Neuronal stem cell (in vitro differentiated cells): ENCODE measurements around the gene GABBR2.

Experiments used
- DNase-seq: peaks from one replicate; pipeline ENCODE4 v3.0.0-alpha.2; 2013; ENCODE audit warnings: low spot score
- H2AFZ ChIP-seq: one replicate; pipeline ENCODE4 v1.6.1; 2013; ENCODE audit warnings: mild to moderate bottlenecking, low read length, inconsistent platforms
- H2AK5ac ChIP-seq: 2 replicates; pipeline ENCODE4 v1.6.1; 2013; ENCODE audit warnings: low read depth, mild to moderate bottlenecking, inconsistent platforms, low read length, moderate library complexity, mixed read lengths
- H2BK120ac ChIP-seq: 2 replicates; pipeline ENCODE4 v1.6.1; 2013; ENCODE audit warnings: low read depth, mild to moderate bottlenecking, inconsistent platforms, low read length, moderate library complexity, mixed read lengths
- H2BK12ac ChIP-seq: one replicate; pipeline ENCODE4 v1.6.1; 2013; ENCODE audit warnings: low read length, inconsistent platforms
- H2BK15ac ChIP-seq: 2 replicates; pipeline ENCODE4 v1.6.1; 2013; ENCODE audit warnings: mild to moderate bottlenecking, low read length, inconsistent platforms, mixed read lengths
- H2BK5ac ChIP-seq: one replicate; pipeline ENCODE4 v1.6.1; 2013; ENCODE audit warnings: inconsistent platforms, mild to moderate bottlenecking, low read length, moderate library complexity
- H3K14ac ChIP-seq: one replicate; pipeline ENCODE4 v1.6.1; 2013; ENCODE audit warnings: low read length, inconsistent platforms
- H3K18ac ChIP-seq: 2 replicates; pipeline ENCODE4 v1.6.1; 2013; ENCODE audit warnings: low read length, inconsistent platforms
- H3K23ac ChIP-seq: 2 replicates; pipeline ENCODE4 v1.6.1; 2013; ENCODE audit warnings: low read depth, mild to moderate bottlenecking, mixed read lengths, low read length, inconsistent platforms; ENCODE audit not compliant: poor library complexity
- H3K27ac ChIP-seq: replicated peaks from 3 replicates; pipeline ENCODE4 v1.5.1; 2013; ENCODE audit warnings: low read length, inconsistent platforms
- H3K27me3 ChIP-seq, 3 experiments: 2 replicates each; pipeline ENCODE4 v1.6.1; 2013; ENCODE audit warnings: low read length in 3 of 3, mild to moderate bottlenecking in 2 of 3, inconsistent platforms in 1 of 3, low read depth in 1 of 3, mixed read lengths in 1 of 3, moderate library complexity in 1 of 3; ENCODE audit not compliant: control insufficient read depth in 3 of 3, insufficient read depth in 3 of 3
- H3K36me3 ChIP-seq, 2 donors: replicated peaks in 1 of 2; 2 replicates each; pipeline ENCODE4 v1.6.1; 2013; ENCODE audit warnings: low read length in 2 of 2; ENCODE audit not compliant: control insufficient read depth in 2 of 2, insufficient read depth in 2 of 2
- H3K4ac ChIP-seq: 2 replicates; pipeline ENCODE4 v1.6.1; 2013; ENCODE audit warnings: inconsistent platforms, mild to moderate bottlenecking, low read length, moderate library complexity
- H3K4me1 ChIP-seq, 2 donors: 1 replicate in 1 of 2; 2 replicates in 1 of 2; pipeline ENCODE4 v1.6.1; 2013; ENCODE audit warnings: low read length in 2 of 2, low read depth in 1 of 2; ENCODE audit not compliant: control insufficient read depth in 2 of 2, insufficient read depth in 1 of 2
- H3K4me2 ChIP-seq: one replicate; pipeline ENCODE4 v1.6.1; 2013; ENCODE audit warnings: mild to moderate bottlenecking, low read length, inconsistent platforms; ENCODE audit not compliant: insufficient read depth, poor library complexity, severe bottlenecking
- H3K4me3 ChIP-seq, 2 donors: 2 replicates each; pipeline ENCODE4 v1.5.1; 2013; ENCODE audit warnings: low read length in 2 of 2, mild to moderate bottlenecking in 2 of 2, inconsistent platforms in 1 of 2, moderate library complexity in 1 of 2
- H3K79me1 ChIP-seq: one replicate; pipeline ENCODE4 v1.6.1; 2013; ENCODE audit warnings: low read depth, mild to moderate bottlenecking, inconsistent platforms, low read length, moderate library complexity
- H3K9ac ChIP-seq: one replicate; pipeline ENCODE4 v1.6.1; 2013; ENCODE audit warnings: mild to moderate bottlenecking, low read depth, low read length, inconsistent platforms; ENCODE audit not compliant: poor library complexity
- H3K9me3 ChIP-seq, 2 donors: replicated peaks in 1 of 2; 2 replicates each; pipeline versions ENCODE3 to v1.6.1; 2013; ENCODE audit warnings: low read length in 2 of 2, mild to moderate bottlenecking in 2 of 2, inconsistent platforms in 1 of 2, low read depth in 1 of 2, mixed read lengths in 1 of 2, moderate library complexity in 1 of 2; ENCODE audit not compliant: control insufficient read depth in 2 of 2, insufficient read depth in 1 of 2
- H4K8ac ChIP-seq: one replicate; pipeline ENCODE4 v1.6.1; 2013; ENCODE audit warnings: low read depth, mild to moderate bottlenecking, inconsistent platforms, low read length, moderate library complexity
- H4K91ac ChIP-seq: one replicate; pipeline ENCODE4 v1.6.1; 2013; ENCODE audit warnings: low read length, low read depth, mild to moderate bottlenecking, inconsistent platforms; ENCODE audit not compliant: poor library complexity
- WGBS, 2 donors: extraction: QIAGEN DNeasy Blood & Tissue Kit; methylation state at CpG; one replicate each; pipeline ENCODE4 v1.1.7; 2013; ENCODE audit warnings: missing lambda C conversion rate in 2 of 2, mixed read lengths in 1 of 2; ENCODE audit not compliant: insufficient read length in 2 of 2, insufficient replicate concordance in 1 of 2; ENCODE audit errors: extremely low coverage in 2 of 2; 5-methylcytosine and 5-hydroxymethylcytosine counted together

Gene GABBR2

GRCh38 chr9:98539954-98540353 lies 168.8 kb downstream of the GABBR2 start:
- no peak overlapping the region for H3K14ac ChIP-seq
- no peak overlapping the region for H2AFZ ChIP-seq

GRCh38 chr9:98538626-98539031 lies 170.1 kb downstream of the GABBR2 start:
- no peak for DNase-seq
- H4K91ac ChIP-seq = no peak overlapping the region
- H2AFZ ChIP-seq = no peak overlapping the region
- H3K23ac ChIP-seq = no peak overlapping the region
- no peak overlapping the region for H3K4me2 ChIP-seq
- H2BK120ac ChIP-seq = no peak overlapping the region
- H3K9me3 ChIP-seq = no peaks in the 10 kb centered on the region
- H2BK5ac ChIP-seq = no peak overlapping the region
- peaks cover 0 to 3% of the 10 kb centered on the region in 2 donors for H3K4me1 ChIP-seq
- H3K4me3 ChIP-seq = peak overlapping the region in 1 of 2 donors; percentile 41
- no peaks in the 10 kb centered on the region for H3K79me1 ChIP-seq
- no peak overlapping the region for H2AK5ac ChIP-seq
- H2BK12ac ChIP-seq = no peak overlapping the region
- H3K27ac ChIP-seq = no peak overlapping the region
- H4K8ac ChIP-seq = no peak overlapping the region
- no peak overlapping the region for H2BK15ac ChIP-seq
- H3K18ac ChIP-seq = no peak overlapping the region
- H3K14ac ChIP-seq = no peak overlapping the region
- H3K36me3 ChIP-seq = no peaks in the 10 kb centered on the region
- no peak overlapping the region for H3K4ac ChIP-seq
- WGBS, 2 donors = no CpG with 5 or more reads among the region's 10 CpGs
- H3K27me3 ChIP-seq = no peaks in the 10 kb centered on the region
- H3K9ac ChIP-seq = no peak overlapping the region

More at GRCh38 chr9:98539954-98540353, 168.8 kb downstream of the GABBR2 start:
- no peaks in the 10 kb centered on the region for H3K9me3 ChIP-seq
- H3K79me1 ChIP-seq = no peaks in the 10 kb centered on the region
- no peak overlapping the region for H4K8ac ChIP-seq
- no peak overlapping the region for H3K4ac ChIP-seq
- peaks cover 0 to 3% of the 10 kb centered on the region in 2 donors for H3K4me1 ChIP-seq
- DNase-seq = no peak
- H3K27ac ChIP-seq = no peak overlapping the region
- no peak overlapping the region for H3K18ac ChIP-seq
- no peaks in the 10 kb centered on the region for H3K36me3 ChIP-seq
- H3K27me3 ChIP-seq = no peaks in the 10 kb centered on the region
- H3K4me2 ChIP-seq = no peak overlapping the region
- no peak overlapping the region for H2BK15ac ChIP-seq
- H2BK12ac ChIP-seq = no peak overlapping the region
- no peak overlapping the region for H2BK120ac ChIP-seq
- no peak overlapping the region for H3K9ac ChIP-seq
- WGBS, 2 donors = no CpG with 5 or more reads among the region's 7 CpGs
- no peak overlapping the region for H2BK5ac ChIP-seq
- no peak overlapping the region for H3K4me3 ChIP-seq
- H3K23ac ChIP-seq = peak overlapping the region; percentile 8
- no peak overlapping the region for H2AK5ac ChIP-seq
- H4K91ac ChIP-seq = no peak overlapping the region

GRCh38 chr9:98538203-98538602 lies 170.5 kb downstream of the GABBR2 start:
- H3K36me3 ChIP-seq = no peaks in the 10 kb centered on the region
- no peak overlapping the region for H2BK15ac ChIP-seq
- no peak for DNase-seq
- no peak overlapping the region for H3K9ac ChIP-seq
- no peak overlapping the region for H3K4me3 ChIP-seq
- H3K4me1 ChIP-seq = peaks cover 0 to 3% of the 10 kb centered on the region in 2 donors
- no CpG with 5 or more reads among the region's 1 CpG for WGBS, 2 donors
- no peak overlapping the region for H3K4me2 ChIP-seq
- H4K8ac ChIP-seq = no peak overlapping the region
- no peak overlapping the region for H2BK5ac ChIP-seq
- no peak overlapping the region for H3K27ac ChIP-seq
- no peak overlapping the region for H3K14ac ChIP-seq
- H2BK120ac ChIP-seq = no peak overlapping the region
- no peak overlapping the region for H2BK12ac ChIP-seq
- H4K91ac ChIP-seq = no peak overlapping the region
- H3K4ac ChIP-seq = no peak overlapping the region
- no peak overlapping the region for H2AK5ac ChIP-seq
- H2AFZ ChIP-seq = no peak overlapping the region
- no peak overlapping the region for H3K23ac ChIP-seq
- peaks cover 0 to 3% (median 0%) of the 10 kb centered on the region in 3 experiments for H3K27me3 ChIP-seq
- no peaks in the 10 kb centered on the region for H3K79me1 ChIP-seq
- no peaks in the 10 kb centered on the region for H3K9me3 ChIP-seq
- H3K18ac ChIP-seq = no peak overlapping the region

GRCh38 chr9:98536542-98537173 lies 172.1 kb downstream of the GABBR2 start:
- H3K4me1 ChIP-seq = peaks cover 0 to 2% of the 10 kb centered on the region in 2 donors
- WGBS, 2 donors = no CpG with 5 or more reads among the region's 12 CpGs
- H3K36me3 ChIP-seq = no peaks in the 10 kb centered on the region
- peak overlapping the region; percentile 8 for H2AK5ac ChIP-seq
- H3K4me2 ChIP-seq = no peak overlapping the region
- no peak overlapping the region for H3K23ac ChIP-seq
- H3K14ac ChIP-seq = no peak overlapping the region
- no peak overlapping the region for H2BK5ac ChIP-seq
- H4K91ac ChIP-seq = no peak overlapping the region
- no peak overlapping the region for H3K4me3 ChIP-seq
- H2BK15ac ChIP-seq = no peak overlapping the region
- no peak overlapping the region for H4K8ac ChIP-seq
- H3K27me3 ChIP-seq = peaks cover 0 to 3% (median 0%) of the 10 kb centered on the region in 3 experiments
- DNase-seq = no peak
- no peak overlapping the region for H2AFZ ChIP-seq
- H3K4ac ChIP-seq = no peak overlapping the region
- no peaks in the 10 kb centered on the region for H3K79me1 ChIP-seq
- H3K18ac ChIP-seq = peak overlapping the region; percentile 12
- no peaks in the 10 kb centered on the region for H3K9me3 ChIP-seq
- H2BK12ac ChIP-seq = no peak overlapping the region
- H3K27ac ChIP-seq = no peak overlapping the region
- H3K9ac ChIP-seq = no peak overlapping the region
- no peak overlapping the region for H2BK120ac ChIP-seq
